Activated CD8-positive, alpha-beta memory T cell treated with anti-CD3 and anti-CD28 coated beads for 48 hours (primary cell): ENCODE measurements around the gene PHKA2.
"Not testable (repeated sequence)": the region's sequence is repeated elsewhere in the genome, so short reads cannot be mapped to it uniquely, and the experiment has no call there.

Source experiments
- DNase-seq, 3 experiments: peaks; one replicate each; pipeline ENCODE4 v3.0.0-alpha.2; 2020; ENCODE audit warnings: low read depth in 2 of 3, low spot score in 2 of 3

PHKA2 gene

GRCh38 chrX:18873189-18873791 is 110.6 kb downstream of the PHKA2 start:
- DNase-seq, result no peak

GRCh38 chrX:18872621-18873020 is 111.3 kb downstream of the PHKA2 start:
- DNase-seq, result no peak

- DNase-seq, result no peak
These were observed 111.9 kb downstream of the PHKA2 start for GRCh38 chrX:18871970-18872369.

GRCh38 chrX:18871161-18871890 is 112.6 kb downstream of the PHKA2 start:
- DNase-seq, result no peak

GRCh38 chrX:18864390-18864920 is 119.5 kb downstream of the PHKA2 start:
- no peak for DNase-seq

GRCh38 chrX:18861511-18861910 is 122.4 kb downstream of the PHKA2 start:
- no peak for DNase-seq

- no peak for DNase-seq
These were observed 127.3 kb downstream of the PHKA2 start for GRCh38 chrX:18856645-18856997.

GRCh38 chrX:18855919-18856644 is 127.8 kb downstream of the PHKA2 start:
- DNase-seq, result no peak

GRCh38 chrX:18847901-18848300 is 136.0 kb downstream of the PHKA2 start:
- DNase-seq, result not testable (repeated sequence)
